Measurements from ENCODE around the gene MYCL.
"Not testable (repeated sequence)": the region's sequence is repeated elsewhere in the genome, so short reads cannot be mapped to it uniquely, and the experiment has no call there.

Gene MYCL

GRCh38 chr1:39919545-39919944, 17.8 kb upstream of the MYCL start:
- peak in 2 of 3 donors; percentile 10 to 18 for DNase-seq (ENCODE audit: low read depth in 3 of 3, low spot score in 1 of 3)

GRCh38 chr1:39917825-39918224, 16.1 kb upstream of the MYCL start:
- no peak for DNase-seq (ENCODE audit: low read depth in 3 of 3, low spot score in 1 of 3)

- no peak for DNase-seq (ENCODE audit: low read depth in 3 of 3, low spot score in 1 of 3)
These were observed 13.9 kb upstream of the MYCL start for GRCh38 chr1:39915499-39916129.

GRCh38 chr1:39913136-39913535, 11.4 kb upstream of the MYCL start:
- not testable (repeated sequence) for DNase-seq (ENCODE audit: low read depth in 3 of 3, low spot score in 1 of 3)

GRCh38 chr1:39910263-39910662, 8.5 kb upstream of the MYCL start:
- no peak for DNase-seq (ENCODE audit: low read depth in 3 of 3, low spot score in 1 of 3)

- no peak for DNase-seq (ENCODE audit: low read depth in 3 of 3, low spot score in 1 of 3)
These were observed 6.8 kb upstream of the MYCL start for GRCh38 chr1:39908534-39908933.

- no peak for DNase-seq (ENCODE audit: low read depth in 3 of 3, low spot score in 1 of 3)
These were observed 6.1 kb upstream of the MYCL start for GRCh38 chr1:39907528-39908453.

- DNase-seq (ENCODE audit: low read depth in 3 of 3, low spot score in 1 of 3), result no peak
These were observed 3.5 kb upstream of the MYCL start for GRCh38 chr1:39905172-39905571.

- no peak for DNase-seq (ENCODE audit: low read depth in 3 of 3, low spot score in 1 of 3)
These were observed 717 bp upstream of the MYCL start for GRCh38 chr1:39902460-39902807.

GRCh38 chr1:39901464-39901713, 328 bp downstream of the MYCL start:
- DNase-seq (ENCODE audit: low read depth in 3 of 3, low spot score in 1 of 3), result no peak

GRCh38 chr1:39900662-39901463, 854 bp downstream of the MYCL start:
- no peak for DNase-seq (ENCODE audit: low read depth in 3 of 3, low spot score in 1 of 3)

GRCh38 chr1:39899611-39900538, 1.8 kb downstream of the MYCL start:
- DNase-seq (ENCODE audit: low read depth in 3 of 3, low spot score in 1 of 3), result no peak

GRCh38 chr1:39898648-39899603, 2.8 kb downstream of the MYCL start:
- DNase-seq (ENCODE audit: low read depth in 3 of 3, low spot score in 1 of 3), result no peak

- no peak for DNase-seq (ENCODE audit: low read depth in 3 of 3, low spot score in 1 of 3)
These were observed 3.5 kb downstream of the MYCL start for GRCh38 chr1:39898191-39898590.

GRCh38 chr1:39896909-39897685, 4.6 kb downstream of the MYCL start:
- no peak for DNase-seq (ENCODE audit: low read depth in 3 of 3, low spot score in 1 of 3)

GRCh38 chr1:39895731-39896480, 5.8 kb downstream of the MYCL start:
- no peak for DNase-seq (ENCODE audit: low read depth in 3 of 3, low spot score in 1 of 3)

GRCh38 chr1:39894884-39895495, 6.7 kb downstream of the MYCL start:
- DNase-seq (ENCODE audit: low read depth in 3 of 3, low spot score in 1 of 3), result no peak
